ENCODE results near the gene SLC38A3. TPM values are rescaled to one million over a fixed set of nuclear protein-coding genes. Genes with fewer than 3 reads are reported as not detected.

The SLC38A3 gene
- total RNA-seq, 4 donors from 2014 or later = 0.11 to 0.39 TPM; not detected in 2

- peaks cover 89 to 99% (median 93%) of the 10 kb centered on the region in 4 donors for H3K4me1 ChIP-seq
- intact Hi-C loops (cut with DNase I) = no loop called here
- TF ChIP-seq, protein P1, sequence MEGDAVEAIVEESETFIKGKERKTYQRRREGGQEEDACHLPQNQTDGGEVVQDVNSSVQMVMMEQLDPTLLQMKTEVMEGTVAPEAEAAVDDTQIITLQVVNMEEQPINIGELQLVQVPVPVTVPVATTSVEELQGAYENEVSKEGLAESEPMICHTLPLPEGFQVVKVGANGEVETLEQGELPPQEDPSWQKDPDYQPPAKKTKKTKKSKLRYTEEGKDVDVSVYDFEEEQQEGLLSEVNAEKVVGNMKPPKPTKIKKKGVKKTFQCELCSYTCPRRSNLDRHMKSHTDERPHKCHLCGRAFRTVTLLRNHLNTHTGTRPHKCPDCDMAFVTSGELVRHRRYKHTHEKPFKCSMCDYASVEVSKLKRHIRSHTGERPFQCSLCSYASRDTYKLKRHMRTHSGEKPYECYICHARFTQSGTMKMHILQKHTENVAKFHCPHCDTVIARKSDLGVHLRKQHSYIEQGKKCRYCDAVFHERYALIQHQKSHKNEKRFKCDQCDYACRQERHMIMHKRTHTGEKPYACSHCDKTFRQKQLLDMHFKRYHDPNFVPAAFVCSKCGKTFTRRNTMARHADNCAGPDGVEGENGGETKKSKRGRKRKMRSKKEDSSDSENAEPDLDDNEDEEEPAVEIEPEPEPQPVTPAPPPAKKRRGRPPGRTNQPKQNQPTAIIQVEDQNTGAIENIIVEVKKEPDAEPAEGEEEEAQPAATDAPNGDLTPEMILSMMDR (IDR thresholded peaks at IDR 0.05) = no peak
- TF ChIP-seq POLR2AphosphoS5 (IDR thresholded peaks at IDR 0.05) = no peak
- no peak for TF ChIP-seq EP300 (IDR thresholded peaks at IDR 0.05)
- no peak for TF ChIP-seq POLR2A (IDR thresholded peaks at IDR 0.05; ENCODE audit: low read depth)
- no peaks in the 10 kb centered on the region for H3K27me3 ChIP-seq
- WGBS = 19% methylated on average over 14 of the region's 15 CpGs
- H3K4me3 ChIP-seq = peak overlapping the region in 3 of 4 donors; percentile 8 to 31 (median 18)
- no peaks in the 10 kb centered on the region for H3K36me3 ChIP-seq
- peak overlapping the region; percentile 84 to 87 (median 85) for H3K27ac ChIP-seq (replicated peaks in 1 of 4)
- H3K9me3 ChIP-seq = no peaks in the 10 kb centered on the region
- DNase-seq (ENCODE audit: extremely low spot score) = no peak
Measured at GRCh38 chr3:50165910-50166538, 39.0 kb upstream of the SLC38A3 start.

GRCh38 chr3:50166620-50167019, 38.5 kb upstream of the SLC38A3 start:
- intact Hi-C loops (cut with DNase I) = no loop called here
- H3K36me3 ChIP-seq = no peaks in the 10 kb centered on the region
- H3K9me3 ChIP-seq = no peaks in the 10 kb centered on the region
- H3K27me3 ChIP-seq = no peaks in the 10 kb centered on the region
- H3K4me1 ChIP-seq = peaks cover 85 to 98% (median 91%) of the 10 kb centered on the region in 4 donors
- WGBS = 43% methylated on average over 4 of the region's 6 CpGs
- DNase-seq (ENCODE audit: extremely low spot score) = no peak
- peak overlapping the region; percentile 84 to 87 (median 85) for H3K27ac ChIP-seq (replicated peaks in 1 of 4)
- H3K4me3 ChIP-seq = peak overlapping the region in 1 of 4 donors; percentile 8
- TF ChIP-seq EP300 (IDR thresholded peaks at IDR 0.05) (no peak), POLR2A (IDR thresholded peaks at IDR 0.05; ENCODE audit: low read depth) (no peak), POLR2AphosphoS5 (IDR thresholded peaks at IDR 0.05) (no peak)
- TF ChIP-seq, protein P1 (IDR thresholded peaks at IDR 0.05) = no peak

DNA sequence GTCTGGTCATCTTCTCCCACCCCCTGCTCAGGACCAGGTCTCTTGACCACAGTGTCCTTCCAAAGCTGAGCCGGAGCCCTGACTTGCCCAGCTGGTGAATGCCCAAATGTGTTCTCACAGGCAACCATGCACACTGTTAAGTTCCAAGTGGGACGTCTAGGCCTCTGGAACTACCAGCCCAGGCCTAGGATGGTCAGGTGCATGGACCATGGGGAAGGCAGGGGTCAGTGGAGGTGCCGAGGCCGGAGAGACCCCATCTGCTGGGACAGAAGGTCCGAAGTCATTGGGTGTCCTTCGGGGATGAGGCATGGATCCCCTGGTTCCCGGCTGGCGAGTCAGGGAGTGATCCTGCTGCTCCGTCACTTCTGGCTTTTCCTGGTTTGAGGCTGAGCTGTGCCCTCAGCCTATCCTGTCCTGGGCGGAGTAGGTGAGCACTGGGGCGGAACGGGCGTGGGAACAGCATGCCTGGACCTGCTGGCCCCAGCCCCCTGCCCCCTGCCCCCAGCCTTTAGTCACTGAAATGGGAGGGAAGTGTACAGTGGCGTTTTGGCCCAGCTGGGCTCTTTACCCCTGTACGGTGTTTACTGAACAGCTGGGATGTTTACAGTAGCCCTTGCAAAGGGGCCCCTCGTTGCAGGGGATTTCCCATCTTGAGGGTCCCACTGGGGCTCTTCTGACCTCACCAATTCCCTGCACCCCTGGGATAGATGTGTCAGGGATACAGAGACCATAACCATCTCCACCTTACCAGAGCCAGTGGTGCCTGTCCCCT, 37.8 kb upstream of the SLC38A3 start:
- WGBS = 72% methylated on average over 10 of the region's 16 CpGs
- Histone ChIP-seq H3K4me3 (no peak overlapping the region), H3K36me3 (no peaks in the 10 kb centered on the region), H3K27ac (replicated peaks in 1 of 4) (peak overlapping the region; percentile 84 to 87 (median 85)), H3K9me3 (no peaks in the 10 kb centered on the region), H3K4me1 (peaks cover 83 to 95% (median 89%) of the 10 kb centered on the region in 4 donors), H3K27me3 (no peaks in the 10 kb centered on the region)
- intact Hi-C loops (cut with DNase I) = no loop called here
- DNase-seq (ENCODE audit: extremely low spot score) = no peak
- TF ChIP-seq EP300 (IDR thresholded peaks at IDR 0.05) = no peak
- TF ChIP-seq, protein P1 (IDR thresholded peaks at IDR 0.05) = no peak
- TF ChIP-seq POLR2A (IDR thresholded peaks at IDR 0.05; ENCODE audit: low read depth) = no peak
- TF ChIP-seq POLR2AphosphoS5 (IDR thresholded peaks at IDR 0.05) = peak in 1 of 2 donors; percentile 29

DNA sequence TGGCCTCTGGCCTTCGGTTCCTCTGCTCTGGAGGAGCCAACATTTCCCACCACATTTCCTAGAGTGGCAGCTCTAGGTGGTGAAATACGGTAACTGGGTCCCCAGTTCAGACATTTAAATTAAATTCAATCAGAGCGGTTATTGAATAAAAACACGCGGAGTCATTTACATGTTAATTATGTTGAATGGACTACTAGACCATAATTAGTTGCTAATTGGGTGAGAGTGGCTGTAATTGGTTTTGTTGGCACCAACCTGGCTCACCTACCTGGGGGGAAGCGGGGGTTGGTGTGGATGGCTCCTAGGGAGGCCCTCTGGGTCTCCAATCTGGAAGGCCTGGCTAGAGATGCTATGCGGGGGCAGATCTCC, 37.2 kb upstream of the SLC38A3 start:
- TF ChIP-seq POLR2A (IDR thresholded peaks at IDR 0.05; ENCODE audit: low read depth) (no peak), EP300 (IDR thresholded peaks at IDR 0.05) (no peak), POLR2AphosphoS5 (IDR thresholded peaks at IDR 0.05) (no peak)
- TF ChIP-seq, protein P1 (IDR thresholded peaks at IDR 0.05) = no peak
- DNase-seq (ENCODE audit: extremely low spot score) = no peak
- Histone ChIP-seq H3K4me1 (peaks cover 82 to 95% (median 89%) of the 10 kb centered on the region in 4 donors), H3K9me3 (no peaks in the 10 kb centered on the region), H3K27me3 (no peaks in the 10 kb centered on the region), H3K36me3 (no peaks in the 10 kb centered on the region), H3K4me3 (no peak overlapping the region), H3K27ac (replicated peaks in 1 of 4) (peak overlapping the region; percentile 22 to 87 (median 85))
- WGBS = 94% methylated on average over 7 of the region's 7 CpGs
- intact Hi-C loops (cut with DNase I) = no loop called here
